Fibroblast of skin of right biceps (primary cell): ENCODE data around the gene ASTL.
"Not testable (repeated sequence)": the region's sequence is repeated elsewhere in the genome, so short reads cannot be mapped to it uniquely, and the experiment has no call there.

ENCODE experiments used
- DNase-seq: peaks from one replicate; pipeline ENCODE4 v3.0.0-alpha.2; 2013

Gene ASTL

GRCh38 chr2:96145036-96145847 is 6.9 kb upstream of the ASTL start, which contains the start of gene DUSP2:
Gene DUSP2 (minus strand): TSS chr2:96145440. CDS start chr2:96145354, 86 bp downstream.
- peak; percentile 74 for DNase-seq

GRCh38 chr2:96144481-96145035 is 6.3 kb upstream of the ASTL start:
- DNase-seq = no peak

- no peak for DNase-seq
Observed at GRCh38 chr2:96143848-96144480, 5.7 kb upstream of the ASTL start.

- no peak for DNase-seq
Observed at GRCh38 chr2:96143231-96143847, 5.0 kb upstream of the ASTL start.

- DNase-seq = no peak
Observed at GRCh38 chr2:96142217-96143113, 4.2 kb upstream of the ASTL start.

- DNase-seq = not testable (repeated sequence)
Observed at GRCh38 chr2:96141624-96141967, 3.3 kb upstream of the ASTL start.

- no peak for DNase-seq
Observed at GRCh38 chr2:96140941-96141623, 2.8 kb upstream of the ASTL start.

- DNase-seq = no peak
Observed at GRCh38 chr2:96139181-96139758, 968 bp upstream of the ASTL start.

- DNase-seq = no peak
Observed at GRCh38 chr2:96137321-96138178, 752 bp downstream of the ASTL start.

- no peak for DNase-seq
Observed at GRCh38 chr2:96136129-96136720, 2.1 kb downstream of the ASTL start.

GRCh38 chr2:96135621-96136020 is 2.7 kb downstream of the ASTL start:
- no peak for DNase-seq

- DNase-seq = no peak
Observed at GRCh38 chr2:96135171-96135570, 3.1 kb downstream of the ASTL start.

- no peak for DNase-seq
Observed at GRCh38 chr2:96134421-96134820, 3.9 kb downstream of the ASTL start.

GRCh38 chr2:96131813-96132745 is 6.2 kb downstream of the ASTL start:
- no peak for DNase-seq

GRCh38 chr2:96131152-96131812 is 7.0 kb downstream of the ASTL start:
- no peak for DNase-seq

GRCh38 chr2:96130483-96130882 is 7.8 kb downstream of the ASTL start:
- DNase-seq = no peak

- no peak for DNase-seq
Observed at GRCh38 chr2:96129528-96130120, 8.7 kb downstream of the ASTL start.

GRCh38 chr2:96128456-96128855 is 9.8 kb downstream of the ASTL start:
- no peak for DNase-seq
